Naive thymus-derived CD4-positive, alpha-beta T cell (primary cell): ENCODE measurements around the gene CLEC4E. TPM values are rescaled to one million over a fixed set of nuclear protein-coding genes. Genes with fewer than 3 reads are reported as not detected.
A peak's percentile ranks its signal among the peaks of the same experiment; 100 is the strongest.

Experiments
- ATAC-seq: fragments of 150-1000 bp; cut with Tn5 transposase; 2 replicates; pipeline ENCODE4 v1.10.0; 2021; ENCODE audit warnings: mild to moderate bottlenecking, moderate library complexity
- CTCF ChIA-PET: fragments of 350-600 bp; sonication (Branson Sonifier 250); formaldehyde crosslinking; loops from one replicate; lab custom pipeline; 2021; ENCODE audit warnings: antibody characterized with exemption; lab: Charles Lee
- POLR2A ChIA-PET: fragments of 350-600 bp; sonication (Branson Sonifier 250); formaldehyde crosslinking; loops from one replicate; lab custom pipeline; 2021; ENCODE audit warnings: antibody characterized with exemption, inconsistent platforms; lab: Charles Lee
- DNase-seq, 9 donors: peaks; one replicate each; pipeline versions ENCODE4 v3.0.0 to v3.0.0-alpha.2; 2020 to 2022; ENCODE audit warnings: mixed read lengths in 1 of 9
- H3K27ac ChIP-seq: one replicate; pipeline ENCODE4 v1.7.0; 2013; ENCODE audit warnings: mild to moderate bottlenecking, low read depth, low read length, moderate library complexity
- H3K27me3 ChIP-seq, 2 donors: one replicate each; pipeline ENCODE4 v1.7.0; 2013; ENCODE audit warnings: low read length in 2 of 2, mild to moderate bottlenecking in 2 of 2, moderate library complexity in 2 of 2; ENCODE audit not compliant: control insufficient read depth in 2 of 2, insufficient read depth in 2 of 2
- H3K36me3 ChIP-seq, 3 experiments: 1 replicate in 2 of 3; 2 replicates in 1 of 3; pipeline ENCODE4 v1.7.0; 2013; ENCODE audit warnings: low read length in 3 of 3, mild to moderate bottlenecking in 3 of 3, moderate library complexity in 1 of 3; ENCODE audit not compliant: insufficient read depth in 3 of 3, control insufficient read depth in 2 of 3
- H3K4me1 ChIP-seq, 2 donors: one replicate each; pipeline ENCODE4 v1.7.0; 2013; ENCODE audit warnings: low read length in 2 of 2, mild to moderate bottlenecking in 2 of 2, moderate library complexity in 1 of 2; ENCODE audit not compliant: control insufficient read depth in 2 of 2, insufficient read depth in 2 of 2
- H3K4me3 ChIP-seq: 2 replicates; pipeline ENCODE4 v1.7.0; 2013; ENCODE audit warnings: mild to moderate bottlenecking, low read length
- H3K9me3 ChIP-seq, 3 experiments: 1 replicate in 2 of 3; 2 replicates in 1 of 3; pipeline ENCODE4 v1.7.0; 2013; ENCODE audit warnings: low read length in 3 of 3; ENCODE audit not compliant: control insufficient read depth in 2 of 3
- H3K27ac Mint-ChIP-seq, 9 donors: one replicate each; pipeline ENCODE4 v1.8.0; 2020 to 2022; ENCODE audit warnings: mixed read lengths in 9 of 9, mild to moderate bottlenecking in 8 of 9, moderate library complexity in 5 of 9, inconsistent platforms in 2 of 9
- H3K27me3 Mint-ChIP-seq, 5 donors: one replicate each; pipeline ENCODE4 v1.8.0; 2021 to 2022; ENCODE audit warnings: mixed read lengths in 5 of 5, mild to moderate bottlenecking in 1 of 5
- H3K36me3 Mint-ChIP-seq, 5 donors: one replicate each; pipeline ENCODE4 v1.8.0; 2020 to 2022; ENCODE audit warnings: mixed read lengths in 5 of 5, mild to moderate bottlenecking in 3 of 5, inconsistent platforms in 1 of 5
- H3K4me1 Mint-ChIP-seq, 7 donors: one replicate each; pipeline ENCODE4 v1.8.0; 2020 to 2022; ENCODE audit warnings: mixed read lengths in 7 of 7, mild to moderate bottlenecking in 3 of 7, inconsistent platforms in 1 of 7
- H3K4me3 Mint-ChIP-seq, 10 donors: one replicate each; pipeline ENCODE4 v1.8.0; 2020 to 2022; ENCODE audit warnings: mild to moderate bottlenecking in 10 of 10, mixed read lengths in 10 of 10, moderate library complexity in 6 of 10, inconsistent platforms in 2 of 10
- H3K9me3 Mint-ChIP-seq, 11 donors: one replicate each; pipeline ENCODE4 v1.8.0; 2020 to 2022; ENCODE audit warnings: mixed read lengths in 11 of 11, mild to moderate bottlenecking in 4 of 11, inconsistent platforms in 1 of 11, moderate library complexity in 1 of 11
- intact Hi-C, 2 donors: fragments of 100-400 bp; cut with micrococcal nuclease; formaldehyde crosslinking; loops; one replicate each; pipeline ENCODE4 v1.15.1; 2023
- polyA plus RNA-seq, 2 donors: library from polyadenylated mRNA; unstranded; fragments of 300-500 nt; fragmentation: Illumina TruSeq; gene quantifications; one replicate each; pipeline ENCODE4 v1.2.3, GENCODE V29; 2021
- total RNA-seq, 6 experiments: library from RNA in 5 of 6; stranded (reverse) in 5 of 6; gene quantifications; 1 replicate in 5 of 6; 2 replicates in 1 of 6; pipeline ENCODE4 v1.2.3 and lab custom pipeline; 2021 to 2026

Gene CLEC4E
- total and polyA plus RNA-seq, 7 experiments from 2014 or later: 5.4 to 19.2 TPM; not detected in 5

- CTCF ChIA-PET: no interaction called here
These were observed 19.0 kb upstream of the CLEC4E start for GRCh38 chr12:8559676-8560075.

GRCh38 chr12:8556531-8557097, 15.9 kb upstream of the CLEC4E start:
- H3K27me3 ChIP-seq: no peaks in the 10 kb centered on the region

More at GRCh38 chr12:8559676-8560075, 19.0 kb upstream of the CLEC4E start:
- POLR2A ChIA-PET: no interaction called here
- Histone ChIP-seq H3K27ac (no peak overlapping the region), H3K4me1 (no peaks in the 10 kb centered on the region), H3K36me3 (no peaks in the 10 kb centered on the region), H3K4me3 (no peak overlapping the region), H3K27me3 (peaks cover 0 to 4% of the 10 kb centered on the region in 2 donors), H3K9me3 (no peaks in the 10 kb centered on the region)
- Mint-ChIP-seq H3K4me1 (no peaks in the 10 kb centered on the region), H3K27ac (peak overlapping the region in 1 of 9 donors; percentile 35), H3K4me3 (no peak overlapping the region), H3K9me3 (peaks cover 0 to 35% (median 5%) of the 10 kb centered on the region in 11 donors), H3K36me3 (peaks cover 0 to 10% (median 0%) of the 10 kb centered on the region in 5 donors), H3K27me3 (peaks cover 2 to 14% (median 9%) of the 10 kb centered on the region in 5 donors)
- DNase-seq (no peak), ATAC-seq (no peak)
- intact Hi-C loops: no loop called here

GRCh38 chr12:8554451-8555195, 13.9 kb upstream of the CLEC4E start:
- Mint-ChIP-seq H3K4me1 (no peaks in the 10 kb centered on the region), H3K9me3 (no peaks in the 10 kb centered on the region), H3K27ac (no peak overlapping the region), H3K4me3 (no peak overlapping the region), H3K27me3 (peaks cover 0 to 13% (median 0%) of the 10 kb centered on the region in 5 donors), H3K36me3 (no peaks in the 10 kb centered on the region)
- CTCF ChIA-PET: no interaction called here
- no peak overlapping the region for H3K4me3 ChIP-seq
- no peaks in the 10 kb centered on the region for H3K4me1 ChIP-seq
- H3K36me3 ChIP-seq: no peaks in the 10 kb centered on the region
- intact Hi-C loops: no loop called here
- no peak for DNase-seq
- H3K9me3 ChIP-seq: no peaks in the 10 kb centered on the region
- ATAC-seq: no peak
- no peak overlapping the region for H3K27ac ChIP-seq
- H3K27me3 ChIP-seq: no peaks in the 10 kb centered on the region
- POLR2A ChIA-PET: no interaction called here

More at GRCh38 chr12:8556531-8557097, 15.9 kb upstream of the CLEC4E start:
- H3K27ac ChIP-seq: no peak overlapping the region
- ATAC-seq (no peak), DNase-seq (no peak)
- H3K4me1 ChIP-seq: no peaks in the 10 kb centered on the region
- H3K4me1 Mint-ChIP-seq: no peaks in the 10 kb centered on the region
- no peak overlapping the region for H3K4me3 Mint-ChIP-seq
- ChIA-PET POLR2A (no interaction called here), CTCF (interaction anchor here (1.1 kb wide), 1 partner anchor 12 kb away, joined by 5 read pairs; no protein-coding TSS in a partner anchor)
- H3K4me3 ChIP-seq: no peak overlapping the region
- H3K27ac Mint-ChIP-seq: no peak overlapping the region
- H3K36me3 ChIP-seq: no peaks in the 10 kb centered on the region
- H3K9me3 Mint-ChIP-seq: peaks cover 0 to 11% (median 0%) of the 10 kb centered on the region in 11 donors
- intact Hi-C loops: no loop called here
- no peaks in the 10 kb centered on the region for H3K9me3 ChIP-seq
- H3K27me3 Mint-ChIP-seq: peaks cover 0 to 22% (median 9%) of the 10 kb centered on the region in 5 donors
- no peaks in the 10 kb centered on the region for H3K36me3 Mint-ChIP-seq

- H3K4me1 ChIP-seq: no peaks in the 10 kb centered on the region
- no peaks in the 10 kb centered on the region for H3K27me3 ChIP-seq
- no peak overlapping the region for H3K4me3 ChIP-seq
- H3K27me3 Mint-ChIP-seq: peaks cover 0 to 13% (median 4%) of the 10 kb centered on the region in 5 donors
- no peak overlapping the region for H3K27ac ChIP-seq
- no peaks in the 10 kb centered on the region for H3K9me3 ChIP-seq
- no peak overlapping the region for H3K27ac Mint-ChIP-seq
- ATAC-seq (no peak), DNase-seq (no peak)
- no peak overlapping the region for H3K4me3 Mint-ChIP-seq
- no peaks in the 10 kb centered on the region for H3K9me3 Mint-ChIP-seq
- intact Hi-C loops: no loop called here
- ChIA-PET POLR2A (no interaction called here), CTCF (interaction anchor here (1.0 kb wide), 1 partner anchor 9 kb away, joined by 5 read pairs; no protein-coding TSS in a partner anchor)
- no peaks in the 10 kb centered on the region for H3K4me1 Mint-ChIP-seq
- H3K36me3 ChIP-seq: no peaks in the 10 kb centered on the region
- no peaks in the 10 kb centered on the region for H3K36me3 Mint-ChIP-seq
These were observed 12.5 kb upstream of the CLEC4E start for GRCh38 chr12:8553088-8553627.

- POLR2A ChIA-PET: no interaction called here
- no peaks in the 10 kb centered on the region for H3K36me3 ChIP-seq
- H3K4me1 Mint-ChIP-seq: peaks cover 0 to 2% (median 0%) of the 10 kb centered on the region in 7 donors
- peaks cover 0 to 23% (median 5%) of the 10 kb centered on the region in 5 donors for H3K27me3 Mint-ChIP-seq
- H3K4me3 ChIP-seq: no peak overlapping the region
- no peak overlapping the region for H3K27ac ChIP-seq
- CTCF ChIA-PET: interaction anchor here (0.7 kb wide), 1 partner anchor 342 kb away, joined by 4 read pairs; no protein-coding TSS in a partner anchor
- H3K4me1 ChIP-seq: no peaks in the 10 kb centered on the region
- H3K27me3 ChIP-seq: no peaks in the 10 kb centered on the region
- intact Hi-C loops: no loop called here
- no peaks in the 10 kb centered on the region for H3K36me3 Mint-ChIP-seq
- no peaks in the 10 kb centered on the region for H3K9me3 Mint-ChIP-seq
- H3K9me3 ChIP-seq: no peaks in the 10 kb centered on the region
- ATAC-seq (no peak), DNase-seq (no peak)
- no peak overlapping the region for H3K4me3 Mint-ChIP-seq
- H3K27ac Mint-ChIP-seq: no peak overlapping the region
These were observed 8.7 kb upstream of the CLEC4E start for GRCh38 chr12:8549381-8549780.

- H3K36me3 ChIP-seq: no peaks in the 10 kb centered on the region
- ATAC-seq: no peak
- POLR2A ChIA-PET: no interaction called here
- no peaks in the 10 kb centered on the region for H3K36me3 Mint-ChIP-seq
- H3K9me3 Mint-ChIP-seq: no peaks in the 10 kb centered on the region
- intact Hi-C loops: no loop called here
- CTCF ChIA-PET: no interaction called here
- H3K9me3 ChIP-seq: no peaks in the 10 kb centered on the region
- H3K27me3 Mint-ChIP-seq: peaks cover 0 to 23% (median 5%) of the 10 kb centered on the region in 5 donors
- H3K4me1 ChIP-seq: no peaks in the 10 kb centered on the region
- no peak overlapping the region for H3K4me3 ChIP-seq
- H3K27me3 ChIP-seq: no peaks in the 10 kb centered on the region
- no peak overlapping the region for H3K4me3 Mint-ChIP-seq
- no peak overlapping the region for H3K27ac ChIP-seq
- DNase-seq: no peak
- peaks cover 0 to 2% (median 0%) of the 10 kb centered on the region in 7 donors for H3K4me1 Mint-ChIP-seq
- H3K27ac Mint-ChIP-seq: no peak overlapping the region
These were observed 7.5 kb upstream of the CLEC4E start for GRCh38 chr12:8548192-8548591.
